AML-193 (cell line): ENCODE data around the gene GUCD1.
A peak's percentile ranks its signal among the peaks of the same experiment; 100 is the strongest.
"Not testable (repeated sequence)": the region's sequence is repeated elsewhere in the genome, so short reads cannot be mapped to it uniquely, and the experiment has no call there.

Experiments used
- DNase-seq, 2 experiments: peaks; one replicate each; lab custom pipeline; 2025; lab: John Stamatoyannopoulos, UW

GUCD1 gene

DNA sequence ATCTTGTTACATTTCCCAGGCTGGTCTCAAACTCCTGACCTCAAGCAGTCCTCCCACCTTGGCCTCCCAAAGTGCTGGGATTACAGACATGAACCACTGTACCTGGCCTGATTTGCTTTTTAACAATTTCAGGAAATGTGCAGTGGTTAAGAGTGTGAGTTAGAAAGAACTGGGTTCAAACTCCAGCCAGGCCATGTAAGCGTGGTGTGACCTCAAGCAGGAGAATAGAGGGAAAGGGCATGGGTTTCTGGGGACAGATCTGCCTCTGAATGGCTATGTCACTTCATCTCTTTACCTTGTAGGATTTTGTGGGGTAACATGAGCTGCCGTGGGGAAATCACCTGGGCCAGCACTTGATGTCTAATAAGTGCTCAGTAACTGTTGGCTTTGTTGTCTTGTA lies 10.1 kb upstream of the GUCD1 start:
- DNase-seq, result no peak

DNA sequence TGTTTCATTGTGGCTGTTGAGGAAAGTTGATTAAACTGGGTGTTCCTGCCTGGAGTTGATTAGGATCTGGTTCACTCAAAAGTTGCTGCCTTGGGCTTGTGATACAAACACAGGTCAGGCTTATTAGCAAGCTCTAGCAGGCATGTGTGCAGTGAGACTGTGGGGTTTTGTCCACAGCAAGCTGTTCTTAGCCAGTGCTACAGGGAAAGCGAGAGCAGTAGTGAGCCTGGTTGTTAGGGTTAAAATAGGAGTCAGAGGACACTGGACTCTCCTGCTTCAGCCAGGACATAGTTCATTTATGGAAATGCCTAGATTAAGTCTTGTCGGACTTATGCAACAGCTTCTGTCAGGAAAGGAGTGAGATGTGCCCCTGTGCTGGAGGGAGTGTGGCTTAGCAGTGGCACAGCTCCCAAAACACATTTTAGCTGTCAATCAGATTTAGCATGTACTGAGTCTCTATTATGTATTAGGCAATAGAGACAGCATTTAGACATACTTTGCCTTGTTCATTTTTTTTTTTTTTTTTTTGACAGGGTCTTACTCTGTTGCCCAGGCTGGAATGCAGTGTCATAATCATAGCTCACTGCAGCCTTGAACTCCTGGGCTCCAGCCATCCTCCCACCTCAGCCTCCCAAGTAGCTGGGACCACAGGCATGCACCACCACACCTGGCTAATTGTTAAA lies 9.6 kb upstream of the GUCD1 start:
- DNase-seq, result no peak

DNA sequence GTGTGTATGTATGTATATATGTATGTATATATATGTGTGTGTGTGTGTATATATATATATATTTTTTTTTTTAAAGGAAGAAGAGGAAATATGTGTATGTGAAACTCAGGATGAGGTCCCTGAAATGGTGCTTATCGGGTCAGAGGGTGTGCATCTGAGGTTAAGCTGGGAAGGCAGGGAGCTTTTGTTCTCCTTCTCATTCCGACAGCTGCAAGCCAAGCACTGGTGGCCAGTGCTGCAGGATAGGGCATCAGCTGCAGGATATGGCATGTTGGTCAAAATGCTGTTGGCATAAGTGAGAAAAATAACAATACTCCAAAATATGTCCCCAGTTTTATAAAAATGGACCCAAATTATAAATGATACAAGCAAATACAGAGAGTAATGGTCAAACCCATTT lies 8.3 kb upstream of the GUCD1 start:
- no peak for DNase-seq

DNA sequence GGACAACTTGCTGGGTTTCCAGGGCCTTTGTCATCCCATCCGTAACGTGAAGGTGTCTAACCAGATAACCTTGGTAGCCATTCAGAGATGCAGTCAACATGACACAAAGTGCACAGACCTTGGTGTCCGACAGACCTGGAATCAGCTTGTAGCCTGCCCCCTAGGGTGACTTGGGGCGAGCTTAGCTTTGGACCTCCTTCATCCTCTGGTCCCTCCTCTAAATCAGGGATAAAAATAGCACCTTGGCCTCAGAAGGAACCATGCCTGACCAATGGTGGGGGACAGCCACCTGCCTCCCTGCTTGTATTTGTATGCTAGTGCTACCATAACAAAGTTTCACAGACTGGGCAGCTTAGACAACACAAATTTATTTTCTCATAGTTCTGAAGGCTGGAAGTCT lies 4.5 kb upstream of the GUCD1 start:
- DNase-seq, result no peak

DNA sequence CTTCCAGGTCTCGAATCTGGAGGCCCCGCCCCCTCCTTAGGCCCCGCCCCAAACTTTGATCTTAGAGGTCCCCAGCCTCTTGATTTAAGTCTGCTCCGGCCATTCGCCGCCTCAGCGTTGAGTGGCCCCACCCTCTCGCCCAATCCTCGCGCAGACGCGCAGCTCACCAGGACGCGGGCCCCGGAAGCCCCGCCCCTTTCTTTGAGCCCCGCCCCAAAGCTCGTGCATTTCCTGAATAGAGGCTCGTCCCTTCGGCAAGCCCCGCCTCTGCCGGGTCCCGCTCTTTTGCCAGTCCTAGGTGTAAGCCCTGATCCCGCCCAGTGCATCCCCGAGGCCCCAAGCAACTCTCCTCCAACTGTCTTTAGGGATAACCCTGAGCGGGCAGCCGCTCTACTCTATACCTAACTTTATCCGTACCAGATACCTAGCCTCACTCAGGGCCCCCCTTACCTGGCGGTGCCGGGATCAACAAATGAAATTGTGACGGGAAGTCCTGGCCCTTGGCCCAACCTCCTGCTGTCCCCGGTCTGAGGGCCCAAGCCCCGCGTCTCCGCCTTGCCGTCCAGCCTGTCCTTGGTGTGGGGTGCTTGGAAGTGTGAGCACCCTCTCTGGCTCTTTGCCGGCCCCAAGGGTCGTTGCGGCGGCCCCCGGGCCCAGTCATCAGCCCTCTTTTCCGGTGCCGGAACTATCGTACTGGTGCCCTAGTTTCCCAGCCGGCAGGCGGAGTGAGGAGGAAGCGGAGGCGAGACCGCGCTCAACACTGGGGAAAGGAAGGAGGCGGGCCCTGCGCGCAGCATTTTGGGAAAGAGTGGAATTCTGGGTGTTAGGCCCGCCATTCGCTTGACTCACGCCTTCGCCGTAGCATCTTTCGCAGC lies 464 bp upstream of the GUCD1 start, which contains the start of gene SNRPD3:
Gene SNRPD3 (plus strand): TSS at position 835 of the 875 bp plus-strand sequence. CDS start 1,676 bp downstream, outside the sequence.
- peak; percentile 93 to 96 for DNase-seq

DNA sequence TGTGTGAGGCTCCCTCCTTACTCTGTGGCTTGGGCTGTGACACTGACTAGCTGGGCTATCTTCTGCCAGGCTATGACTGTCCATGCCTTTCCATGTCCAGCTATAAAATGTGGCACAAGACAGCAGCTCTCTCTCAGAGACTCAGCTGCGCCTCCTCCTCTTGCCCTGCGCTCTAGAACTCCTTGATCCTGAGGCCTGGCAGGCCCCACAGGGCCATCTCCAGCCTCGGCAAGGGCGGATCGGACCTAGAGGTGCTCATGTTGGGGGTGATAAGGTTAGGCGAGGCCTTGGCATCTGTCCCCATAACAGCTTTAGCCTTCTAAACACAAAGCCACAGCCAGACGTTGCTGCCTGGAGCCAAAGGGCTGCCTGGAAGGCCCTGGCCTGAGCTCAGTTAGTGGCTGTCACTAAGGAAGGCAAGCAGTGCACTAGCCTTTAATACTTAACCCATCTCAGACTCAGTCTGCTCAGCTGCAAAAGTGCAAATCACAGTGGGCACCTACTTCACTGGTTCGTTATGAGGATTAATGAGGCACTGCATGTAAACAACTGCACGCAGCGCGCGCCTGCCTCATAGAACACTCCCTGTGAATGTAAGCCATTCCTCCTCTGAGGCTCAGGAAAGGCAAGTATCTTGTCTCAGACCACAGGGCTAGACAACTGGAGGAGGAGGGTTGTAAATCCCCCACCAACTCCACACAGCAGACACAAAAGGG lies 1.2 kb downstream of the GUCD1 start:
- DNase-seq, result no peak

DNA sequence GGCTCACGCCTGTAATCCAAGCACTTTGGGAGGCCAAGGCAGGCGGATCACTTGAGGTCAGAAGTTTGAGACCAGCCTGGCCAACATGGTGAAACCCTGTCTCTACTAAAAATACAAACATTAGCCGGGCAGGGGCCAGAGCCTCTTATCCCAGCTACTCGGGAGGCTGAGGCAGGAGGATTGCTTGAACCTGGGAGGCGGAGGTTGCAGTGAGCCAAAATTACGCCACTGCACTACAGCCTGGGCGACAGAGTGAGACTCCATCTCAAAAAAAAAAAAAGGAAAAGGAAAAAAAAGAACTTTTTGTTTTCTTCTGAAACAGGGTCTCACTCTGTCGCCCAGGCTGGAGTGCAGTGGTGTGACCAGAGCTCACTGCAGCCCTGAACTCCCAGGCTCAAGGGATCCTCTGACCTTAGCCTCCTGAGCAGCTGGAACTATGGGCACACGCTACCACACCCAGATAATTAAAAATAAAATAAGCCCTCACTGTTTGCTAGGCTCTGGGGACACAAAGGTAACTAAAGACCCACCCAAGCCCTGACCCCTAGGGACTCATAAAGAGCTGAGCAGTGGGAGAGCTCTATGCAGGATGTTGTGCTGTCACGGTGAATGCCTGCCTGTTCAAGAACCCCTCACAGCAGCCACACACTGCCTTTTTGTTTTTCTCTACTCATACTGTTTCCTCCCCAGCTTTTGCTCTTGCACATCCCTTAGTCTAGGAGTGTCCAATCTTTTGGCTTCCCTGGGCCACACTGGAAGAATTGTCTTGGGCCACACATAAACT lies 2.2 kb downstream of the GUCD1 start:
- DNase-seq, result not testable (repeated sequence)

DNA sequence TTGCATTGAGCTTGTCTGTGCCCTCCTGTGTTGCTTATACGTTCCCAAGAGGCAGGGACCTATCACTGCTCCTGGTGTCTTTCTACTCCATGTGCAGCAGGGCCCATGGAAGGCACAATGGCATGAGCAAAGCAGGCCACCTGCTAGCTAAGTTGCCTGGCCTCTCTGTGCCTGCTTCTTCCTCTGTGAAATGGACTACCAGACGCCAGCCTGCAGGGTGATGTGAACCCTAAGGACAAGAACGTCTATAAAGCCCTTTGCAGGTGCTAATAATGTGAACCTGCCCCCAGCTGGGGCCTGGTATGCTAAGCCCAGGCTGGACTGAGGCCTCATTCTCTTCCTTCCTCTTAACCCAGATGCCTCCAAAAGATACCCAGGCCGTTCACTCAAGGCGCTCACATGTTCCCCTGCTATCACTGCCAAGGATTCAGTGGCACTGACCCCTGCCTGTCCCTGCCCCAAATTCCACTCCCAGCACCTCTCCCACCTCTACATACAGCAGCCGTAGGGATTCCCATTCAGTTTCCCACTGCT lies 4.0 kb downstream of the GUCD1 start:
- no peak for DNase-seq

DNA sequence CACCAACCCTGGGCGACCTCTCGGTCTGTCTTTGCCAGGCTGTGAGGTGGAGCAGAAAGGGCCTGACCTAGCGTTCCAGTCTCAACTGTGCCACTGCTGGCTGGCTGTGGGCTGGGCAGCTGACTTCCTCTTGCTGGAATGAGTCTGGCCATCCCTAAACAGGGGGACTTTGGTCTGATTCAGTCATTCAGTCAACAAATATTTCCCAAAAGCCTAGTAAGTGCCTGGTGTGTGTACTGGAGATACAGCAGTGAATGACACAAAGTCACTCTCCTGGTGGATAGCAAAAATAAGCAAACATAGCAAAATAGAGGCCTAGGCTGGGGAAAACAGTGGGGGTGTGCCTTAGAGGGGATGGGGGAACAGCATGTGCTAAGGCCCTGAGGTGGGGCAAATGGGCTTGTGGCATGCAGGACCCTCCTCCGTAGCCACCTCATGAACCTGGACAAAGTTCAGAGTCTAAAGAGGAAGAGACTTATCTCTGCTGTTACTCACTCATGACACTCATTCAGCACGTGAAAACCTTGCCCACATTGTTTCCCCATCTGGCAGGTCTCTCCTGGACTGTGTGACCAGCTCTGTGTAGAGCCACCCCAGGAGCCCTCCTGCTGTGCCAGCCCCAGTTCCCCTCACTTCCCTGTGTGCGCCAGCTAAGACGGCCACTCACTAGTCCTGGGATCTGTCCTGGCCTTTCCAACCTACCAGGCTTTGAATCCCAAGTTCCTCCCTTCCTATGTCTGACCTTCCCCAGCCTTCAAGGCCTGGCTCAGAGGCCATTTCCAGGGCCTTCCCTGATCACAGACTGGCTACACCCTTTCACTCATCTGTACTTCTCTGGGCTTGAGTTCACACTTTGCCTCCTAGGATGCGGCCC lies 4.7 kb downstream of the GUCD1 start:
- DNase-seq, result peak; percentile 48 to 52

DNA sequence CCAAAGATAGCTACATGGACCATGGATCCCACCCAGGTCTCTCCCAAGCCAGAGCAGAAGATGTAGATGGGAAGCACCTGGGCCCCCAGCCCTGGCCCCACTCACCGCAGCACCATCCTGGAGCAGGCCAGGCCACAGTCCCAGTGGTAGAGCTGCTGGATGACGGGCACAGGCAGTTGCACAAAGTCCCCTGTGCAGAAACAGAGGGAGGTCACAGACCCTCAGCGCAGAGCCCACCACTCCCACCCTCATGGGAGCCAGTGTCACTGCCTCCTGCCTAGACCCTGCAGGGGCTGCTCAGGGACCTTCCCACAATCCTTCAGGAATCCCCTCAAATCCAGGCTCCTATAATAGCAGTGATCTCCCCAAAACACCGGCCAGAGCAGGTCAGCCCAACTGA lies 6.1 kb downstream of the GUCD1 start:
- no peak for DNase-seq

DNA sequence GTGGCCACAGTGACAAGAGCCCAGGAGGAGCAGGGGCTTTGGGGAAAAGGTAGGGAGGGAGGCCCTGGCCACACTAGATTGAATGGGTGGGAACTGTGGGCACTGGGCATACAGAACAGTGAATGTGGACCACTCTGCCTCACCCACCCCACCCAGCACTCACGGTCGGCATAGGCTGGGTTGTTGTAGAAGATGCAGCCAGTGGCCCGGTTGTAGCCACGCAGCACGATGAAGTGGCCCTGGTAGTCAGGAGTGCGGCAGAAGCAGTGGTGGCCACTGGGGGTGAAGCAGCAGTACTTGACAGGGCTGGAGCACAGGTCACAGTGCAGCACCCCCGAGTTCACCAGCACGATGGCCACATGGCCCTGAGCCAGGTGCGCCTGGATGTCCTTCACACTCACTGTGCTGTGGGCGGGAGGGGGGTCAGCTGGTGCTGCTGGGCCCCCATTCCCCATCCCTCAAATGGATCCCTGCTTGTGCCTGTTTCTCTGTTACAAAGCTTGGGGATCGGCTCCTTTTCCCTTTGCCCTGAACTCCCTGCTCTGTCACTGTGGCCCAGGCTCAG lies 11.2 kb downstream of the GUCD1 start:
- no peak for DNase-seq

DNA sequence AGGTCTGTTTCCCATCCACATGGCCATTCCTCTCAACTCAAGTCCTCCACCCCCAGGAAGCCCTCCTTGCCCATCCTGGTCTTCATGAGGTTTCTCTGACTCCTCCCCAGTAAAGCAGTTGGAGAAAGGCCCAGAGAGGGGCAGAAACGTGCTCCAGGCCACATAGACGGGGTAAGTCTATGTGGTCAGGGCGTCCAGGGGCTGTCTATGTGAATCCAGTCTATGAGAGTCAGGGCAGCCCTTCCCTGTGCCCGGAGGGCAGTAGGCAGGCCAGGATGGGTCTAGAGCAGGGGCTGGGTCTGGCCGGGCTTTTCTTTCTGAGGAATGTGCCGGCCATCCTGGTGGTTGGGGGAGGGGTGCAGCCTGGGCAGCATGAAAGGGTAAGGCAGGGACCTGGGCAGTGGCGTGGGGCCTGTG lies 11.7 kb downstream of the GUCD1 start:
- no peak for DNase-seq

DNA sequence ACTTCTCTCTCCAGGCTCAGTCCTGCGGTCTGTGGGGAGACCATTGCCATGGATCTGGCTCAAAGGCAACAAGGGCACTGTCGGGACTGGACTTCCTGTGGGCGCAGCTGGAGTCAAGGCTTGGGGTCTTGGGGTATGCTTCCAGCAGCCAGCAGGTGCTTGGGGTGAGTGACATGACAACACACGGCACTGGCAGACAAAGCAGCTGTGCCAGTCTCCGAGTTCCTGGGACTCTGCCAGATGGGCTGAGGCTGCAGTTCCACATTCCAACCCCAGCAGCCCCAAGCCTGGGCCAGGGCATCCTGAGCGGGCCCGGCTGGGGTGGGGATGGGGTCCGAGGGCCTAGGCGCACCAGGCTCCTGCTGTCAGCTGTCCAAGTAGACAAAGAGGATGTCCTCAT lies 12.3 kb downstream of the GUCD1 start:
- no peak for DNase-seq

DNA sequence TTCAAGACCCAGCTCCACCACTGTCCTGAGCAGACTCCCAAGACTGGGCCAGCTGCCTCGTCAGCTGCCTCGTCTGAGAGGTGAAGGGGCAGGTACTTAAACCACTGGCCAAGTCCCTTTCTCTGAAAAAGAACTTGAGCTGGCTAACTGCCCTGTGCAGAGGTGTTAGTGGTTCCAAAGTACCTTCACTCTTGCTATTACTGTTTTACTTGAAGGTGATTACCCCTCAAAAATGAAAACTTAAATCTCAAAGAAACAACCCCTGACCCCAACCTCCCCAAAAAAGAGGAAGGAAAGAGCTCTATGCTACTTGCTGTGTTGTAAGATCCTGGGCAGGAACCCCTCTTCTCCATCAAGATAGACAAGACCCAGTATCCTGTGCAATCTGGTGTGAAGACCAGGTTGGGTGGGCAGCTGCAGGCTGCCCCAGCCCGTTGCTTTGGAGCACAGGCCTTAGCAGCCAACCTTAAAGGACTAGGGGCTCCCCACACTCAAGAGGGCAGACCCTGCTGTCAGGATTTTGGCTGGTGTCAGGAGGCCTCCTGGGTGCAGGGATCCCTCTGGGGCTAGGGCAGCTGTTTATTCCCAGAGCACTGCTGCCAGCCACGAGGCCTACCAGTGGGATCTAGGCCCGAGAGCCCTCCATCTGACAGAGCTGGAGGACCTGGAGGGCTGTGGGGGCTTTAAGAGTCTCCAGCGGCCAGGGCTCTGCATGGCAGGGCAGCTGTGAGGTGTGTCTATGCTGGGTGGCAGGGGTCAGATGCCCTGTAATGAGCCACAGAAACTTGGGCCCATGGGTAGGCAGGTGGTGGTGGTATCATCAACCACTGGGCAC lies 13.0 kb downstream of the GUCD1 start:
- peak; percentile 51 to 80 for DNase-seq

DNA sequence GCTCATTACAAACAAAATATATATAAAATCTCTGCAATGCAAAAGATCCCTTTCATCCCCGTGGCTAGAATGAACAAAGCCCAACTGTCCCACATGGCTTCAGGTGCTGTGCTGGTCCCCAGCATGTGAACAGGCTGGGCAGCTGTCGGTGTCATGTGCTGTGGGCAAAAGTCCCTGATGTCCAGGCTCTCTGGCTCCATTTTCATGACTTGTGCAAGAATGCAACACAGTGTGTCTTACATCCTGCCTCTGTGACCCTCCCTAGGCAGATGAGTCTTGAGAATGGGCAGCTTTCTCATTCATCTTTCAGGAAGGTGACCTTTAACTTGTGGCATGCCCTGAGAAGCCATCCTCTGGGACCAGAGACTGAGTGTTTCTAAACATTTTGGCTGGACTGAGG lies 14.5 kb downstream of the GUCD1 start:
- no peak for DNase-seq

DNA sequence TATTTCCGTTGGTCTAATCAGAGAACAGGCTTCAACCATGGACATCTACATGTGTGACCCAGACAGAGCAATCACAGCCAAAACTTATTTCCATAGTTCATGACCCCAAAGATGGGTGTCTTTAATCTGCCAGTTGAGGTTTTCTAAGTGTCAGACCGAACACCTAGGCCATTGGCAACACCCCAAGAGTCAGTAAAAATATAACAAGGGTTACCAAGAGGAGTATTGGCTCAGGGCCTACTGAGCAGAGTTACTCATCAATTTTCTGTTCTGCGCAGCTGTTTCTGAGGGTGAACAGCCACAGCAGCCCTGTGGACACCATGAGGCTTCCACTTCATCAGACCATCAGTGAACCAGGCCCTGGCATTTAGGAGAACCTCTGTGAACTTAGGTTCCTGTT lies 18.8 kb downstream of the GUCD1 start:
- no peak for DNase-seq

DNA sequence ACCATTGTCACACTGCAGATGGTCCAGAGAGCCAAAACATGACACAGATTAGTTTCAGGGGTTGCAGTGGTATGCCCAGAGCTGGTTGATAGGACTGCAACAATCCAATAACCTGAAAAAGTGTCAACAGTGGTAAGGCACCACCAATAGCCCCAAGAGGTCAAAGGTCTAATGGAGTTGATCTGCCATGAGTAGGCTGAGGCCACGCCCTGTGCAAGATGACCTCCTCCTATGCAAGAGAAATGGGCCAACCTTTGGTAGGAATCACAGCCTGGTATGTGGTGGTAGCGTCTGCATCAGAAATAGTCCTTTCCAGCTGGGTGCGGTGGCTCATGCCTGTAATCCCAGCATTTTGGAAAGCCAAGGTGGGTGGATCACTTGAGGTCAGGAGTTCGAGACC lies 19.6 kb downstream of the GUCD1 start:
- DNase-seq, result no peak

DNA sequence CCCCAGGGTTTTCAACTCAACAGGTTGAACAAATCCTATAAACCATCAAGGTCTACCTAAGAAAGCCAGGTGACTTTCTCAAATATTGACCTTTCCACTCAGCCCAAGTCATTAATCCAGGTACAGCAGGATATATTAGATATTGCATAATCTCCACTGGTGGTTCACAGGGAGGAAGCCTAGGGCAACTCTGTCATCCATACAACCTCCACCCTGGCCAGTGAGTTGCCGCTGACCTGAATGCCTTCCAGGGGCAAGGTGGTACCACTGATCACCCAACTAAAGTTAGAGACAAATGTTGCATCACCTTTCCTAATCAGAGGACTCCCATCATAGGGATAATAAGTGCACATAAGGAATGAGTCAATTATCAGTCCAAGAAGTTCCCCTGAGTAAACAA lies 22.9 kb downstream of the GUCD1 start:
- no peak for DNase-seq

DNA sequence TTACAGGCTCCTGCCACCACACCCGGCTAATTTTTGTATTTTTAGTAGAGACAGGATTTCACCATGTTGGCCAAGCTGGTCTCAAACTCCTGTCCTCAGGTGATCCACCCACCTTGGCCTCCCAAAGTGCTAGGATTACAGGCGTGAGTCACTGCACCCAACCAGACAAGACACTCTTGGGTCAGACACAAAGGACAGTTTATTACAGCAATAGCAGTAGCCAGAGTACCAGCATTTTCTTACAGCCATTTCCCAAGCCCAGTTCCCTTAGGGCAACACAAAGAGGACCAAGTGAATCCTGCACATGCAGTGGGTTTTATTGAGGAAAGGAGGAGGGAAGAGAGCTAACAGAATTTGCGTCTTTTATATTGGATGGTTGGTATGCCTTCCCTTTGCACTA lies 24.0 kb downstream of the GUCD1 start:
- DNase-seq, result not testable (repeated sequence)
